Nephron (organoid): ENCODE data around the gene CDO1.
"Not testable (repeated sequence)": the region's sequence is repeated elsewhere in the genome, so short reads cannot be mapped to it uniquely, and the experiment has no call there.

Experiments
- H3K27ac Mint-ChIP-seq, 3 experiments: 2 replicates each; pipeline ENCODE4 v1.8.0; 2020; ENCODE audit warnings: mixed read lengths in 3 of 3, mild to moderate bottlenecking in 2 of 3, moderate library complexity in 1 of 3
- H3K27me3 Mint-ChIP-seq: 2 replicates; pipeline ENCODE4 v1.8.0; 2021; ENCODE audit warnings: low read depth, mild to moderate bottlenecking, moderate library complexity, mixed read lengths
- H3K36me3 Mint-ChIP-seq: 2 replicates; pipeline ENCODE4 v1.8.0; 2020; ENCODE audit warnings: low read depth, mixed read lengths
- H3K4me1 Mint-ChIP-seq: 2 replicates; pipeline ENCODE4 v1.8.0; 2020; ENCODE audit warnings: mixed read lengths
- H3K4me3 Mint-ChIP-seq, 3 experiments: 2 replicates each; pipeline ENCODE4 v1.8.0; 2020; ENCODE audit warnings: mild to moderate bottlenecking in 3 of 3, mixed read lengths in 3 of 3, moderate library complexity in 2 of 3
- H3K9me3 Mint-ChIP-seq: 2 replicates; pipeline ENCODE4 v1.8.0; 2020; ENCODE audit warnings: mixed read lengths
- CTCF ChIP-seq, 3 experiments: fragments of 200-600 bp; sonication (generic); IDR thresholded peaks; one replicate each; pipeline ENCODE4 v1.5.0; 2021; ENCODE audit warnings: antibody characterized with exemption in 3 of 3; ENCODE audit not compliant: unreplicated experiment in 3 of 3

CDO1 gene

GRCh38 chr5:115812372-115812771 is 4.1 kb downstream of the CDO1 start:
- Mint-ChIP-seq H3K36me3 (peaks cover 38% of the 10 kb centered on the region), H3K4me3 (peak overlapping the region in 1 of 3 experiments; percentile 54), H3K27ac (no peak overlapping the region), H3K4me1 (peaks cover 50% of the 10 kb centered on the region), H3K9me3 (no peaks in the 10 kb centered on the region), H3K27me3 (peaks cover 21% of the 10 kb centered on the region)
- TF ChIP-seq CTCF (IDR thresholded peaks at IDR 0.05; ENCODE audit: unreplicated experiment in 3 of 3), result no peak

- Mint-ChIP-seq H3K27ac (peak overlapping the region; percentile 53 to 65 (median 57)), H3K36me3 (peaks cover 43% of the 10 kb centered on the region), H3K27me3 (peaks cover 20% of the 10 kb centered on the region), H3K9me3 (no peaks in the 10 kb centered on the region), H3K4me3 (peak overlapping the region in 2 of 3 experiments; percentile 3 to 16), H3K4me1 (peaks cover 52% of the 10 kb centered on the region)
- TF ChIP-seq CTCF (IDR thresholded peaks at IDR 0.05; ENCODE audit: unreplicated experiment in 3 of 3), result no peak
Observed at GRCh38 chr5:115811406-115811805, 5.1 kb downstream of the CDO1 start.

- peaks cover 52% of the 10 kb centered on the region for H3K4me1 Mint-ChIP-seq
- H3K27me3 Mint-ChIP-seq, result peaks cover 17% of the 10 kb centered on the region
- no peaks in the 10 kb centered on the region for H3K9me3 Mint-ChIP-seq
- H3K27ac Mint-ChIP-seq, result peak overlapping the region; percentile 53 to 65 (median 57)
- H3K4me3 Mint-ChIP-seq, result peak overlapping the region in 1 of 3 experiments; percentile 7
- no peak for TF ChIP-seq CTCF (IDR thresholded peaks at IDR 0.05; ENCODE audit: unreplicated experiment in 3 of 3)
- peaks cover 48% of the 10 kb centered on the region for H3K36me3 Mint-ChIP-seq
Observed at GRCh38 chr5:115810761-115811160, 5.7 kb downstream of the CDO1 start.

DNA sequence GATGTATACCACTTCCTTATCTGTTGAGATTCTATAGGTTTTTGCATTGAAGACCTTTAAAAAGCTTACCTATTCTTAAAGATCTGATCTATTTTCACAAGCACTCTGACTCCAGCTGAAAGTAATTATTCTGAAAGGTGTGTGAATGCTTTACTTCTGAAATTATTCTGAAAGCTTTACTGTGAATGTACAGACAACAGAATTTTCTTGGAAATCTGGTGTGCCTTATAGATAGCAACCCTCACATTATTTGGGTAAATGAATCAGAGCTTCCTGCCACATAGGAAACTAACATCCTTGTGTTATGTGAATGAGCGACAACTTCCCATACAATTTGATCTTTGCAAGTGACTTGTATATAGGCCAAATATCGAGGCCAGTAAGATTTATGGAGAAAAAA is 6.5 kb downstream of the CDO1 start:
- Mint-ChIP-seq H3K4me3 (no peak overlapping the region), H3K27ac (peak overlapping the region in 2 of 3 experiments; percentile 22 to 53), H3K27me3 (peaks cover 9% of the 10 kb centered on the region), H3K4me1 (peaks cover 45% of the 10 kb centered on the region), H3K36me3 (peaks cover 54% of the 10 kb centered on the region), H3K9me3 (no peaks in the 10 kb centered on the region)
- TF ChIP-seq CTCF (IDR thresholded peaks at IDR 0.05; ENCODE audit: unreplicated experiment in 3 of 3), result no peak

- H3K27ac Mint-ChIP-seq, H3K9me3 Mint-ChIP-seq, H3K27me3 Mint-ChIP-seq, H3K4me3 Mint-ChIP-seq: not testable (repeated sequence)
- Mint-ChIP-seq H3K4me1 (peaks cover 28% of the 10 kb centered on the region), H3K36me3 (peaks cover 61% of the 10 kb centered on the region)
Observed at GRCh38 chr5:115808066-115808465, 8.4 kb downstream of the CDO1 start.

- Mint-ChIP-seq H3K36me3 (peaks cover 65% of the 10 kb centered on the region), H3K27ac (no peak overlapping the region), H3K27me3 (no peaks in the 10 kb centered on the region), H3K4me3 (no peak overlapping the region), H3K4me1 (peaks cover 26% of the 10 kb centered on the region), H3K9me3 (no peaks in the 10 kb centered on the region)
- no peak for TF ChIP-seq CTCF (IDR thresholded peaks at IDR 0.05; ENCODE audit: unreplicated experiment in 3 of 3)
Observed at GRCh38 chr5:115807654-115808052, 8.8 kb downstream of the CDO1 start.
